SU-DHL-6 (cell line): Measurements from ENCODE around the gene PIGH.

Experiments used
- CTCF ChIP-seq: fragments of 200-600 bp; sonication (generic); IDR thresholded peaks from one replicate; pipeline ENCODE4 v1.5.1; 2017; ENCODE audit warnings: antibody characterized with exemption, mild to moderate bottlenecking, low read length, moderate library complexity; ENCODE audit not compliant: insufficient read depth, poor library complexity, severe bottlenecking
- EZH2phosphoT487 ChIP-seq: fragments of 200-600 bp; sonication (generic), shearing (Covaris generic); conservative IDR thresholded peaks from 2 replicates; pipeline ENCODE4 v1.6.1; 2018; ENCODE audit warnings: mild to moderate bottlenecking, antibody characterized with exemption, low read length, moderate library complexity, mixed read lengths

DNA sequence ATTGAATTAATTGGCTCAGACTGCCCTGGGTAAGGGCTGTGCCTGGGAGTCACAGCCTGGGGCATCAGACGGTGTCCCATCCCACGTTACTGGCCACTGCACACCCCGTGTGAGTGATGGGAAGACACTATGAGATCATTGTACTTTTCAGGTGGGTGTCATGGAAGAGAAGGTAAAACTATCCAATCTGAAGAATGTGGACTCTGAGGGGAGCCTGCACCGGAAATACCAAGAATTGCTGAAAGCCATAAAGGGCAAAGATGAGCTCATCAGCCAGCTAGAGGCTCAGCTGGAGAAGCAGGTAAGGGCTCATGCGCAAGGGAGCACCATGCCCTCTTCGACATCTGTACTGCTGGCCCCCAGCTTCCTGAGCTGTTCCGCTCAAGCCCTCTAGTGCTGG, 43.0 kb downstream of the PIGH start:
- TF ChIP-seq CTCF = no peak
- no peak for TF ChIP-seq EZH2phosphoT487
